ENCODE data around the gene NMRK2. TPM values are rescaled to one million over a fixed set of nuclear protein-coding genes. Genes with fewer than 3 reads are reported as not detected.

The NMRK2 gene
- polyA plus RNA-seq, 2 of the 4 experiments (the other 2 are of a cell fraction): not detected

DNA sequence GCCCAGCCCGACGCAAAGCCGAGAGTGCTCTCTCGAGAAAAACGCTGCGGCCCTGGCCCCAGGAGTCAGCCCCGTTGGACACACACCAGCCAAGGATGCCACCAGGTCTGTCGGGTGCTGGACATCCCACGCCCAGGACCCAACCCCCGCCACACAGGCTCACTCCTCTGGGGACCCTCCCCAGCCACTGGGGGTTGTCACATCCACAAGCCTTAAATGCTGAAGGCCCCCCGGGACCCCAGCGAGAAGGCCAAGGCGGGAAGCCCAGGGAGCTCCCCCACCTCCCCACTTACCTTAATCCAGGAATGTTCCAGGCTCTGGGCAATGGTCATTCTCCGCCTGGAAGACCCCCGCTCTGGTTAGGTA is 26.9 kb downstream of the NMRK2 start:
- DNase-seq (ENCODE audit: low read depth in 1 of 2, low spot score in 1 of 2) (no peak), ATAC-seq (no peak), FAIRE-seq (no peak)
- ChIA-PET POLR2A (no interaction called here), CTCF (interaction anchor here (1.0 to 1.8 kb wide), 3 partner anchors 137 to 180 kb away, joined by 4 read pairs; no protein-coding TSS in a partner anchor)
- Histone ChIP-seq H3K27ac (no peak overlapping the region), H3K4me2 (no peak overlapping the region), H3K4me1 (no peaks in the 10 kb centered on the region), H3K4me3 (no peak overlapping the region), H3K9me3 (no peaks in the 10 kb centered on the region)
- WGBS (ENCODE audit: missing lambda C conversion rate): 93% methylated on average over 8 of the region's 15 CpGs
- no peak for TF ChIP-seq GATA3 (IDR thresholded peaks at IDR 0.05; ENCODE audit: borderline replicate concordance)

- FAIRE-seq (no peak), DNase-seq (ENCODE audit: low read depth in 1 of 2, low spot score in 1 of 2) (no peak), ATAC-seq (no peak)
- Histone ChIP-seq H3K4me1 (no peaks in the 10 kb centered on the region), H3K4me2 (no peak overlapping the region), H3K27ac (no peak overlapping the region), H3K4me3 (no peak overlapping the region), H3K9me3 (no peaks in the 10 kb centered on the region)
- TF ChIP-seq SREBF2 (IDR thresholded peaks at IDR 0.05): no peak
- no peak for TF ChIP-seq HES2 (IDR thresholded peaks at IDR 0.05)
- no peak for TF ChIP-seq ZSCAN20 (CRISPR knock-in tag; IDR thresholded peaks at IDR 0.05)
- no peak for TF ChIP-seq FOSL2 (IDR thresholded peaks at IDR 0.05)
- TF ChIP-seq FOSL2 (CRISPR knock-in tag; IDR thresholded peaks at IDR 0.05): no peak
- no peak for TF ChIP-seq CTCF (IDR thresholded peaks at IDR 0.05)
- no peak for TF ChIP-seq PBX3 (IDR thresholded peaks at IDR 0.05)
- no peak for TF ChIP-seq RAD21 (conservative IDR thresholded peaks at IDR 0.05 in 1 of 2, IDR thresholded peaks at IDR 0.05 in 1 of 2)
- TF ChIP-seq POLR2A (IDR thresholded peaks at IDR 0.05; ENCODE audit: low read length): no peak
- TF ChIP-seq EP300 (IDR thresholded peaks at IDR 0.05): no peak
- no peak for TF ChIP-seq EHF (CRISPR knock-in tag; IDR thresholded peaks at IDR 0.05)
- 97% methylated on average over 12 of the region's 24 CpGs for WGBS (ENCODE audit: missing lambda C conversion rate)
- ChIA-PET CTCF (interaction anchor here (0.6 to 1.2 kb wide), 2 partner anchors 103 to 139 kb away, joined by 3 to 4 read pairs; no protein-coding TSS in a partner anchor), POLR2A (no interaction called here)
These were observed 28.1 kb downstream of the NMRK2 start for GRCh38 chr19:3961007-3961406.

DNA sequence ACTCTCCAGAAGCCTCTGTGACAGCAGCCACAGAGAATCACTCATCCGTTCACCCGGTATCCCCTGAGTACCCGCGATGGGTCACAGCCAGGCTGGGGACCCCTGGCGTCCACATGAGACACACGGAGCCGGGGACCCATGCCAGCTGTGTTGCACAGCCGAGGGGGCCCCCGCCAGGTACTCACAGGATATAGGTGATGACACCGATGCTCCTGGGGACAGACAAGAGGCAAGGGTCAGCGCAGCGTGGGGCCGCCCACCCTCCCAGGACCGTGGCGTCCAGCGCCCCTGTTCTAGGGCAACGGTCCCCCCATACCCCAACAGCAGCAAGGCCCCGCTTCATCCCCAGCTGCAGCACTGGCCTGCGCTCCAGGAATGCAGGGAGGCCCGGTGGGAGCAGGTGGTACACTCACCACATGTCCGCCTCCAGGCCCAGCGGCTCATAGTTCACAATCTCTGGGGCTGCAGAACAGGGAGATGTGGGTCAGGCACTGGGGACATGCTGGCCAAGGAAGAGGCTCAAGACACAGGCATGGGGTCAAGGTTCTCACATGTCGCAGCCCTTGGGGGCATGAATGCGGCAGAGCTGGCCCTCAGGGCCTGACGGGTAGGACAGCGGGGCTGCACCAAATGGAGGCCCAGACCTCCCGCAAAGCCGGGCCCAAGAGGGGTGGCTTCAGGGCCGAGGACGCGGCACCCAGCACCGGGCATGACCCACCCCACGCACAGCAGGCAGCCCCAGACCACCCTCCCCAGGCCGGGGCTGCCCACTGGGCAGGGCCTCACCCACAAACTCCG is 30.8 kb downstream of the NMRK2 start:
- H3K4me2 ChIP-seq: no peak overlapping the region
- CTCF ChIA-PET: interaction anchor here (3.0 kb wide), 1 partner anchor 142 kb away, joined by 10 read pairs; no protein-coding TSS in a partner anchor
- H3K27ac ChIP-seq: no peak overlapping the region
- no peak for ATAC-seq
- H3K4me1 ChIP-seq: peaks cover 12% of the 10 kb centered on the region
- H3K4me3 ChIP-seq: no peak overlapping the region
- 85% methylated on average over 8 of the region's 35 CpGs for WGBS (ENCODE audit: missing lambda C conversion rate)
- DNase-seq (ENCODE audit: low read depth in 1 of 2, low spot score in 1 of 2): no peak
- no peaks in the 10 kb centered on the region for H3K9me3 ChIP-seq
- no peak for FAIRE-seq
- TF ChIP-seq ESRRA (IDR thresholded peaks at IDR 0.05; ENCODE audit: borderline replicate concordance, low read length) (no peak), CTCF (IDR thresholded peaks at IDR 0.05) (no peak), HOXB5 (CRISPR knock-in tag; IDR thresholded peaks at IDR 0.05) (no peak), PBX3 (IDR thresholded peaks at IDR 0.05) (no peak), SREBF2 (IDR thresholded peaks at IDR 0.05) (no peak), RFX5 (IDR thresholded peaks at IDR 0.05) (no peak), NFE2L2 (conservative IDR thresholded peaks at IDR 0.05; ENCODE audit: low read length) (no peak), MYC (IDR thresholded peaks at IDR 0.05; ENCODE audit: borderline replicate concordance, low read length) (no peak), ZFP36 (IDR thresholded peaks at IDR 0.05; ENCODE audit: borderline replicate concordance, partially characterized antibody) (no peak), ZC3H11A (IDR thresholded peaks at IDR 0.05) (no peak)
- TF ChIP-seq, protein P1, sequence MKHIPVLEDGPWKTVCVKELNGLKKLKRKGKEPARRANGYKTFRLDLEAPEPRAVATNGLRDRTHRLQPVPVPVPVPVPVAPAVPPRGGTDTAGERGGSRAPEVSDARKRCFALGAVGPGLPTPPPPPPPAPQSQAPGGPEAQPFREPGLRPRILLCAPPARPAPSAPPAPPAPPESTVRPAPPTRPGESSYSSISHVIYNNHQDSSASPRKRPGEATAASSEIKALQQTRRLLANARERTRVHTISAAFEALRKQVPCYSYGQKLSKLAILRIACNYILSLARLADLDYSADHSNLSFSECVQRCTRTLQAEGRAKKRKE (CRISPR knock-in tag; IDR thresholded peaks at IDR 0.05; ENCODE audit: low read depth): no peak
- POLR2A ChIA-PET: no interaction called here
